H1 (cell line): ENCODE results near the gene SPTAN1.

Source experiments
- CHD2 ChIP-seq: IDR thresholded peaks from 2 replicates; pipeline ENCODE4 v1.6.1; 2012; ENCODE audit warnings: low read length, improper control_type of control experiment
- EZH2 ChIP-seq: fragments of 200-600 bp; sonication (generic); IDR thresholded peaks from 2 replicates; pipeline ENCODE4 v1.7.1; 2012; ENCODE audit warnings: low read depth, mild to moderate bottlenecking, moderate library complexity, low read length, inconsistent platforms; ENCODE audit not compliant: severe bottlenecking
- JUND ChIP-seq: IDR thresholded peaks from 2 replicates; pipeline ENCODE4 v1.6.1; 2011; ENCODE audit warnings: mild to moderate bottlenecking, improper control_type of control experiment, low read length
- POLR2AphosphoS5 ChIP-seq: IDR thresholded peaks from 2 replicates; pipeline ENCODE4 v1.6.1; 2011; ENCODE audit warnings: low read depth, low read length
- SIN3A ChIP-seq, 2 experiments: IDR thresholded peaks in 1 of 2; conservative IDR thresholded peaks in 1 of 2; 2 replicates each; pipeline ENCODE4 v1.6.1; 2011 to 2012; ENCODE audit warnings: low read length in 2 of 2, improper control_type of control experiment in 1 of 2, low read depth in 1 of 2, mild to moderate bottlenecking in 1 of 2

DNA sequence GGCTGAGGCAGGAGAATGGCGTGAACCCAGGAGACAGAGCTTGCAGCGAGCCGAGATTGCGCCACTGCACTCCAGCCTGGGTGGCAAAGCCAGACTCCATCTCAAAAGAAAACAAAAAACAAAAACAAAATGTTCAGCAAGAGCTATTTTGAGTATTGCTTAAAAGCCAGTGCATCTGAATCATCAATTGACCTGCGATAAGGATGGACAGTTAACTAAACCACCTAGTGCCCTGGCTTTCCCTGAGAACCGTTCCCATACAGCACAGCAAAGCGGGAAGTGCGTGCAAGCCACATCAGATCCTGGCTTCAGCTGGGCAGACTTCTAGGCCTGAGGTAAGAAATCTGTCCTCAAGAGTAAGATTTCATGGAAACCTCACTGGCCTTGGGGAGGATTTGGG, 101.5 kb downstream of the SPTAN1 start:
- TF ChIP-seq SIN3A (conservative IDR thresholded peaks at IDR 0.05 in 1 of 2, IDR thresholded peaks at IDR 0.05 in 1 of 2; ENCODE audit: low read depth in 1 of 2, low read length in 2 of 2) (no peak), EZH2 (no peak), JUND (no peak), CHD2 (no peak), POLR2AphosphoS5 (no peak)
